ENCODE data around the gene AIFM2. TPM values are rescaled to one million over a fixed set of nuclear protein-coding genes. Genes with fewer than 3 reads are reported as not detected.

AIFM2 gene
- total and polyA plus RNA-seq, 10 of the 15 experiments (the other 5 are each of a cell fraction or from before 2014, with no cell fraction given): 4.5 to 30.8 (median 15.6) TPM

DNA sequence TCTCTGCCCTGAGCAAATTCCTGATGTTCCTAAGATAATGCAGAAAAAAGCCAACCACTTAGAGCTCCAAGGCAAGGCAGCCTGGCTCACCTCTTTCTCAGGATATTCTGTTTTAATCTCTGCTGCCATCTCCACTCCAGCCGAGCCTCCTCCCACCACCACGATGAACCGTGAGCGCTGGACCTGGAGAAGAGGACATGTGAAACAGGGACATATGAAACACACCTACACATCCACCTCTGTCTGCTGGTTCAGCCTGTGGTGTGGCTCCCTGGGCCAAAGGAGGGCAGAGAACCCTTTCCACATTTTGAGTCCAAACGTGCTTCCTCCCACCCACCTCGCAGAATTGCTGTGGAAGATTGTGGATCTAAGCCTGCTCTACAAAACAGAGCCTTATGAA is 12.2 kb downstream of the AIFM2 start:
- FAIRE-seq (no peak), ATAC-seq (no peak), DNase-seq (ENCODE audit: low read depth, low spot score) (no peak)
- Histone ChIP-seq H3K4me1 (ENCODE audit: control insufficient read depth, insufficient read depth, low read length) (no peaks in the 10 kb centered on the region), H3K27ac (ENCODE audit: control insufficient read depth, insufficient read depth) (no peak overlapping the region), H3K4me3 (no peak overlapping the region), H3K27me3 (replicated peaks in 1 of 2; ENCODE audit: control insufficient read depth in 2 of 2, insufficient read depth in 2 of 2, low read length in 1 of 2) (no peaks in the 10 kb centered on the region), H3K36me3 (ENCODE audit: control insufficient read depth in 2 of 2, insufficient read depth in 2 of 2, low read length in 1 of 2) (peaks cover 15 to 16% of the 10 kb centered on the region in 2 experiments; a peak in 3 of 4 replicates), H2AFZ (ENCODE audit: control insufficient read depth, low read depth, low read length) (no peak overlapping the region), H3K79me2 (ENCODE audit: control insufficient read depth, insufficient read depth, low read length) (no peaks in the 10 kb centered on the region), H3K4me2 (ENCODE audit: control insufficient read depth, insufficient read depth) (no peak overlapping the region), H3K9ac (ENCODE audit: control insufficient read depth, insufficient read depth, low read length) (no peak overlapping the region), H3K9me3 (replicated peaks; ENCODE audit: control insufficient read depth, insufficient read depth, low read length) (no peaks in the 10 kb centered on the region), H4K20me1 (ENCODE audit: control insufficient read depth, insufficient read depth) (no peaks in the 10 kb centered on the region)
- RAD21 ChIA-PET (ENCODE audit: unreplicated experiment): no interaction called here
- no peak for TF ChIP-seq ZZZ3 (IDR thresholded peaks at IDR 0.05; ENCODE audit: control insufficient read depth, insufficient read length, low read depth)
- TF ChIP-seq MXI1 (IDR thresholded peaks at IDR 0.05; ENCODE audit: low read depth, low read length): no peak
- TF ChIP-seq CHD2 (IDR thresholded peaks at IDR 0.05; ENCODE audit: borderline replicate concordance, low read depth, low read length): no peak
- TF ChIP-seq JUND (IDR thresholded peaks at IDR 0.05; ENCODE audit: low read depth, low read length): no peak
- TF ChIP-seq SMARCA5 (IDR thresholded peaks at IDR 0.05): no peak
- TF ChIP-seq NR2C2 (IDR thresholded peaks at IDR 0.05; ENCODE audit: borderline replicate concordance, control insufficient read depth, insufficient read length, low read depth): no peak
- TF ChIP-seq PRDM15 (CRISPR knock-in tag; IDR thresholded peaks at IDR 0.05): no peak
- TF ChIP-seq POLR2A (IDR thresholded peaks at IDR 0.05; ENCODE audit: low read depth, low read length): no peak
- no peak for TF ChIP-seq HCFC1 (IDR thresholded peaks at IDR 0.05; ENCODE audit: low read length)
- no peak for TF ChIP-seq RBBP5 (conservative IDR thresholded peaks at IDR 0.05)
- no peak for TF ChIP-seq FOXM1 (IDR thresholded peaks at IDR 0.05; ENCODE audit: low read depth, low read length)
- TF ChIP-seq CBFB (IDR thresholded peaks at IDR 0.05; ENCODE audit: low read depth): no peak
- TF ChIP-seq MEF2A (IDR thresholded peaks at IDR 0.05; ENCODE audit: insufficient read depth, low read depth, low read length): no peak
- TF ChIP-seq SREBF1 (IDR thresholded peaks at IDR 0.05; ENCODE audit: low read length): no peak
- no peak for TF ChIP-seq BCL11A (IDR thresholded peaks at IDR 0.05; ENCODE audit: low read depth, low read length)
- no peak for TF ChIP-seq ZNF622 (IDR thresholded peaks at IDR 0.05)
- TF ChIP-seq ZNF687 (IDR thresholded peaks at IDR 0.05): no peak
- no peak for TF ChIP-seq LARP7 (IDR thresholded peaks at IDR 0.05)
- TF ChIP-seq IRF4 (IDR thresholded peaks at IDR 0.05; ENCODE audit: low read depth, low read length): no peak
- no peak for TF ChIP-seq NR2F1 (conservative IDR thresholded peaks at IDR 0.05)
- in situ Hi-C loops (cut with MboI) (no loop called here), intact Hi-C loops (cut with micrococcal nuclease; ENCODE audit: unreplicated experiment) (no loop called here)
- SMC1A ChIA-PET (ENCODE audit: uncharacterized antibody, unreplicated experiment): interaction anchor here (2.0 kb wide), 1 partner anchor 10 kb away, joined by 7 read pairs; no protein-coding TSS in a partner anchor
- POLR2A ChIA-PET: interaction anchor here (2.3 kb wide), 1 partner anchor 25 kb away, joined by 8 read pairs; the partner anchor contains the start of gene TYSND1
- 92% methylated on average over 6 of the region's 6 CpGs for WGBS (ENCODE audit: insufficient coverage, insufficient replicate concordance, low lambda C conversion rate, missing lambda C conversion rate)
- CTCF ChIA-PET: interaction anchor here (8.4 kb wide), 1 partner anchor 27 kb away, joined by 173 read pairs; the partner anchor contains the start of gene TYSND1
- BruUV-seq (replicated peaks): no TSS peak

Measured in GM12878 (cell line).